H1 (cell line): ENCODE data around the gene EXOSC10. TPM values are rescaled to one million over a fixed set of nuclear protein-coding genes. Genes with fewer than 3 reads are reported as not detected.

Source experiments
- CTCF ChIA-PET: fragments of 300-600 bp; sonication (Branson Sonifier 250); formaldehyde crosslinking; loops from one replicate; lab custom pipeline; 2021; ENCODE audit not compliant: partially characterized antibody; lab: Charles Lee
- POLR2A ChIA-PET: fragments of 300-600 bp; sonication (Branson Sonifier 250); formaldehyde crosslinking; loops from one replicate; lab custom pipeline; 2021; ENCODE audit warnings: inconsistent platforms; ENCODE audit not compliant: partially characterized antibody; lab: Charles Lee
- DNase-seq, 2 experiments: peaks; one replicate each; pipeline versions ENCODE4 v3.0.0 to v3.0.0-alpha.2; 2010 to 2022; ENCODE audit warnings: low spot score in 2 of 2, low read depth in 1 of 2, mixed read lengths in 1 of 2
- FAIRE-seq: peaks from 2 replicates; lab custom pipeline; 2011; peaks lifted over from hg19 to GRCh38; lab: Jason Lieb, UNC
- H2AFZ ChIP-seq: 2 replicates; pipeline ENCODE4 v1.8.1; 2012; ENCODE audit warnings: low read length, inconsistent platforms
- H2AK5ac ChIP-seq: 2 replicates; pipeline ENCODE4 v1.6.1; 2013; ENCODE audit warnings: low read depth, low read length
- H2BK120ac ChIP-seq: replicated peaks from 2 replicates; pipeline ENCODE3; 2013; ENCODE audit warnings: low read depth, low read length, inconsistent platforms
- H2BK12ac ChIP-seq: 2 replicates; pipeline ENCODE4 v1.6.1; 2013; ENCODE audit warnings: low read depth, low read length
- H2BK15ac ChIP-seq: 2 replicates; pipeline ENCODE4 v1.6.1; 2013; ENCODE audit warnings: low read length
- H2BK20ac ChIP-seq: 2 replicates; pipeline ENCODE4 v1.6.1; 2013; ENCODE audit warnings: low read length
- H2BK5ac ChIP-seq: 2 replicates; pipeline ENCODE4 v1.6.1; 2013; ENCODE audit warnings: low read depth, low read length
- H3K14ac ChIP-seq: 2 replicates; pipeline ENCODE4 v1.6.1; 2013; ENCODE audit warnings: inconsistent platforms; ENCODE audit not compliant: insufficient read length
- H3K18ac ChIP-seq: 2 replicates; pipeline ENCODE4 v1.6.1; 2013; ENCODE audit warnings: low read length; ENCODE audit errors: extremely low read depth
- H3K23ac ChIP-seq: 2 replicates; pipeline ENCODE4 v1.6.1; 2013; ENCODE audit warnings: inconsistent platforms; ENCODE audit not compliant: insufficient read length
- H3K23me2 ChIP-seq: 2 replicates; pipeline ENCODE4 v1.6.1; 2013; ENCODE audit warnings: low read depth, low read length
- H3K27ac ChIP-seq: 2 replicates; pipeline ENCODE4 v1.6.1; 2011; ENCODE audit warnings: low read depth, low read length, inconsistent platforms
- H3K27me3 ChIP-seq, 4 experiments: replicated peaks in 1 of 4; 1 replicate in 1 of 4; 2 replicates in 3 of 4; pipeline versions ENCODE4 v1.6.1 to v1.8.1; 2011 to 2013; ENCODE audit warnings: low read length in 3 of 4, mild to moderate bottlenecking in 3 of 4, inconsistent platforms in 2 of 4, mixed read lengths in 2 of 4, moderate library complexity in 1 of 4; ENCODE audit not compliant: control insufficient read depth in 3 of 4, insufficient read depth in 3 of 4; ENCODE audit errors: extremely low read depth in 1 of 4
- H3K36me3 ChIP-seq, 4 experiments: 2 replicates each; pipeline versions ENCODE4 v1.6.1 to v1.8.1; 2011 to 2013; ENCODE audit warnings: mild to moderate bottlenecking in 4 of 4, low read length in 3 of 4, moderate library complexity in 2 of 4, control low read depth in 1 of 4, inconsistent platforms in 1 of 4; ENCODE audit not compliant: insufficient read depth in 4 of 4, control insufficient read depth in 2 of 4
- H3K4ac ChIP-seq: replicated peaks from 2 replicates; pipeline ENCODE3; 2013; ENCODE audit warnings: low read length, low read depth, mixed read lengths, inconsistent platforms; ENCODE audit not compliant: insufficient read length
- H3K4me1 ChIP-seq, 4 experiments: replicated peaks in 1 of 4; 1 replicate in 1 of 4; 2 replicates in 3 of 4; pipeline versions ENCODE4 v1.6.1 to v1.8.1; 2011 to 2013; ENCODE audit warnings: low read length in 3 of 4, inconsistent platforms in 2 of 4, mixed read lengths in 1 of 4; ENCODE audit not compliant: insufficient read depth in 4 of 4, control insufficient read depth in 3 of 4
- H3K4me2 ChIP-seq, 2 experiments: 2 replicates each; pipeline versions ENCODE4 v1.6.1 to v1.8.1; 2011 to 2013; ENCODE audit warnings: low read depth in 2 of 2, low read length in 2 of 2, control low read depth in 1 of 2, inconsistent platforms in 1 of 2, mild to moderate bottlenecking in 1 of 2; ENCODE audit not compliant: insufficient read depth in 1 of 2
- H3K4me3 ChIP-seq, 4 experiments: fragments of 200-600, 300-600 bp in 1 of 4; sonication (generic), shearing (Covaris generic), sonication (Bioruptor Twin) in 1 of 4; 2 replicates each; pipeline versions ENCODE4 v1.5.1 to v1.8.1; 2011 to 2016; ENCODE audit warnings: low read length in 4 of 4, low read depth in 3 of 4, control low read depth in 2 of 4, inconsistent platforms in 2 of 4, mild to moderate bottlenecking in 2 of 4, mixed read lengths in 1 of 4, moderate library complexity in 1 of 4; ENCODE audit not compliant: insufficient read depth in 2 of 4; ENCODE audit errors: extremely low read depth in 1 of 4
- H3K56ac ChIP-seq: replicated peaks from 2 replicates; pipeline ENCODE3; 2013; ENCODE audit warnings: low read depth, mild to moderate bottlenecking, mixed read lengths, low read length, inconsistent platforms; ENCODE audit not compliant: insufficient read length
- H3K79me1 ChIP-seq: 2 replicates; pipeline ENCODE4 v1.6.1; 2013; ENCODE audit warnings: low read depth, low read length, control low read depth
- H3K79me2 ChIP-seq, 2 experiments: 2 replicates each; pipeline versions ENCODE4 v1.6.1 to v1.8.1; 2012 to 2013; ENCODE audit warnings: low read length in 2 of 2, mild to moderate bottlenecking in 2 of 2, inconsistent platforms in 1 of 2; ENCODE audit not compliant: insufficient read depth in 2 of 2, control insufficient read depth in 1 of 2
- H3K9ac ChIP-seq, 4 experiments: replicated peaks in 1 of 4; 1 replicate in 1 of 4; 2 replicates in 3 of 4; pipeline versions ENCODE4 v1.6.1 to v1.8.1; 2011 to 2013; ENCODE audit warnings: low read depth in 3 of 4, low read length in 3 of 4, control low read depth in 2 of 4, mild to moderate bottlenecking in 2 of 4, moderate library complexity in 2 of 4, inconsistent platforms in 1 of 4; ENCODE audit errors: extremely low read depth in 1 of 4
- H3K9me3 ChIP-seq, 2 experiments: 2 replicates each; pipeline versions ENCODE4 v1.6.1 to v1.8.1; 2012 to 2013; ENCODE audit warnings: mild to moderate bottlenecking in 2 of 2, moderate library complexity in 2 of 2, control low read depth in 1 of 2, inconsistent platforms in 1 of 2, low read depth in 1 of 2, low read length in 1 of 2, mixed read lengths in 1 of 2; ENCODE audit not compliant: insufficient read depth in 2 of 2
- H4K20me1 ChIP-seq, 2 experiments: replicated peaks in 1 of 2; 2 replicates each; pipeline versions ENCODE3 to v1.8.1; 2011 to 2013; ENCODE audit warnings: inconsistent platforms in 2 of 2, low read length in 2 of 2, mild to moderate bottlenecking in 1 of 2; ENCODE audit not compliant: insufficient read depth in 2 of 2, control insufficient read depth in 1 of 2
- H4K5ac ChIP-seq: 2 replicates; pipeline ENCODE4 v1.6.1; 2013; ENCODE audit warnings: low read length, low read depth, mixed read lengths, inconsistent platforms; ENCODE audit not compliant: insufficient read length
- H4K8ac ChIP-seq: 2 replicates; pipeline ENCODE4 v1.8.0; 2013; ENCODE audit warnings: mild to moderate bottlenecking, moderate library complexity, low read length, inconsistent platforms; ENCODE audit not compliant: insufficient read depth; ENCODE audit errors: extremely low read depth
- H4K91ac ChIP-seq: replicated peaks from 2 replicates; pipeline ENCODE3; 2013; ENCODE audit warnings: low read length, mixed read lengths, inconsistent platforms; ENCODE audit not compliant: insufficient read length
- EGR1 ChIP-seq: IDR thresholded peaks from 2 replicates; pipeline ENCODE4 v1.6.1; 2011; ENCODE audit warnings: low read depth, low read length, borderline replicate concordance
- JUN ChIP-seq: IDR thresholded peaks from 2 replicates; pipeline ENCODE4 v1.6.1; 2011; ENCODE audit warnings: low read depth, mild to moderate bottlenecking, improper control_type of control experiment, low read length
- RFX5 ChIP-seq: IDR thresholded peaks from 2 replicates; pipeline ENCODE4 v1.6.1; 2011; ENCODE audit warnings: low read depth, low read length, improper control_type of control experiment, borderline replicate concordance
- WGBS, 2 experiments: shearing (Covaris generic) in 1 of 2; methylation state at CpG; one replicate each; pipeline versions ENCODE4 v1.1.6 to v1.1.7; 2013 to 2015; ENCODE audit warnings: low lambda C conversion rate in 2 of 2, mixed read lengths in 2 of 2, inconsistent platforms in 1 of 2, low coverage in 1 of 2, missing lambda C conversion rate in 1 of 2; ENCODE audit not compliant: insufficient replicate concordance in 2 of 2, insufficient coverage in 1 of 2, insufficient read length in 1 of 2; ENCODE audit errors: extremely low coverage in 1 of 2, missing lambda C conversion rate in 1 of 2; 5-methylcytosine and 5-hydroxymethylcytosine counted together
- polyA plus RNA-seq, 7 experiments: library from polyadenylated mRNA; depleted of rRNA in 3 of 7; stranded (reverse) in 5 of 7; unstranded in 2 of 7; fragments of >200 nt in 5 of 7; fragments of 200-250 nt in 2 of 7; gene quantifications; 1 replicate in 5 of 7; 2 replicates in 1 of 7; 4 replicates in 1 of 7; pipeline versions ENCODE4 v1.2.1 to v1.2.3, GENCODE V29; 2011 to 2013; ENCODE audit warnings: missing spikeins in 2 of 7, mixed read lengths in 2 of 7
- total RNA-seq: library from RNA; stranded (reverse); fragmentation: NEBNext Ultra II Directional; extraction: Animal tissue kit (Norgen Biotek cat#: 25700); gene quantifications from 2 replicates; pipeline ENCODE4 v1.2.1, GENCODE V29; 2021

The EXOSC10 gene
- total and polyA plus RNA-seq, 2 of the 8 experiments (the other 6 are each of a cell fraction or from before 2014, with no cell fraction given), result 57.9 to 86.1 TPM

DNA sequence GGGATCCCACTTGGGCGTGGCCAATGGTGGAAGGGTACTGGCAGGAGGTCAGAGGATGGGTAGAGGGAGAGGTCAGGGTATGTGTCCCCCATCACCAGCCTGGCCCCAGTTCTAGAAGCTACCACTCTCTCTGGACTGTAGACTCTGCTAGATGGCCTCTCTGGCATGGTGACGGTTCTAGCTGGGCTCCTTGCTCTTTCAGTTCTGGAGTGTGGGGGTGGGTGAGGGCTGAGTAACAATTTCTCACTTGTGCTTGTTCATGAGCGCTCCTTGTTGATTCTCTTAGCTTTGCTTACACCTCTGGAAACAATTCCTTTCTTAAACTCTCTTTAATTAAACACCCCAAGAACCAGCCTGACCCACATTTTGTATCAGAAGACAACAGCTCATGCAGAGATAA, 25.3 kb upstream of the EXOSC10 start:
- Histone ChIP-seq H3K14ac (no peak overlapping the region), H2BK15ac (no peak overlapping the region), H3K79me1 (no peaks in the 10 kb centered on the region), H2BK12ac (no peak overlapping the region), H3K4me3 (no peak overlapping the region), H2BK20ac (no peak overlapping the region), H3K9ac (no peak overlapping the region; a peak in 1 of 7 replicates), H3K9me3 (no peaks in the 10 kb centered on the region), H3K27ac (no peak overlapping the region), H3K4ac (no peak overlapping the region), H3K4me1 (no peaks in the 10 kb centered on the region), H3K27me3 (no peaks in the 10 kb centered on the region), H3K79me2 (no peaks in the 10 kb centered on the region), H3K36me3 (peaks cover 37 to 74% (median 67%) of the 10 kb centered on the region in 4 experiments), H2AFZ (no peak overlapping the region), H3K23me2 (no peaks in the 10 kb centered on the region), H3K56ac (no peak overlapping the region), H4K5ac (no peak overlapping the region), H3K23ac (no peak overlapping the region), H4K8ac (no peak overlapping the region), H2BK5ac (no peak overlapping the region), H3K4me2 (no peak overlapping the region), H4K91ac (no peak overlapping the region), H2BK120ac (no peak overlapping the region), H2AK5ac (no peak overlapping the region), H4K20me1 (peaks cover 2 to 3% of the 10 kb centered on the region in 2 experiments), H3K18ac (no peak overlapping the region)
- no peak for FAIRE-seq
- CTCF ChIA-PET, result interaction anchor here (0.5 to 1.1 kb wide), 3 partner anchors 22 to 875 kb away, joined by 3 read pairs; no protein-coding TSS in a partner anchor
- TF ChIP-seq JUN (no peak), EGR1 (no peak), RFX5 (no peak)
- WGBS, 2 experiments, result 93% methylated on average over 3 of the region's 3 CpGs; no CpG with 5 or more reads in 1 of the 2 experiments
- POLR2A ChIA-PET, result interaction anchor here (1.2 kb wide), 1 partner anchor 101 kb away, joined by 3 read pairs; no protein-coding TSS in a partner anchor
- no peak for DNase-seq
